Measurements from ENCODE around the gene SLC7A9. TPM values are rescaled to one million over a fixed set of nuclear protein-coding genes. Genes with fewer than 3 reads are reported as not detected.

SLC7A9 gene
- total and polyA plus RNA-seq, 2 experiments from 2014 or later = 0.19 TPM; not detected in 1

- H3K4me1 Mint-ChIP-seq = no peaks in the 10 kb centered on the region
- no peak overlapping the region; the same call in 1 of the 2 replicates for H3K27ac Mint-ChIP-seq
- Histone ChIP-seq H3K4me1 (ENCODE audit: insufficient read depth) (no peaks in the 10 kb centered on the region), H3K79me2 (replicated peaks; ENCODE audit: insufficient read depth) (no peaks in the 10 kb centered on the region), H3K4me2 (no peak overlapping the region), H3F3A (replicated peaks; ENCODE audit: low read depth) (no peaks in the 10 kb centered on the region), H4K20me1 (replicated peaks; ENCODE audit: insufficient read depth) (no peaks in the 10 kb centered on the region; the same call in 1 of the 2 replicates), H3K27ac (ENCODE audit: low read depth) (no peak overlapping the region), H3K9me2 (ENCODE audit: insufficient read depth) (no peaks in the 10 kb centered on the region), H3K27me3 (ENCODE audit: insufficient read depth) (no peaks in the 10 kb centered on the region), H2AFZ (no peak overlapping the region), H3K4me3 (no peak overlapping the region), H3K36me3 (ENCODE audit: insufficient read depth) (no peaks in the 10 kb centered on the region)
- no peak for DNase-seq (ENCODE audit: low spot score)
- ATAC-seq = no peak
- H3K9me3 Mint-ChIP-seq = no peaks in the 10 kb centered on the region
- TF ChIP-seq POLR2AphosphoS5 (IDR thresholded peaks at IDR 0.05; ENCODE audit: low read depth) = no peak
- TF ChIP-seq JUNB (IDR thresholded peaks at IDR 0.05; ENCODE audit: unreplicated experiment) = no peak
- no peak for TF ChIP-seq ZNF331 (CRISPR knock-in tag; IDR thresholded peaks at IDR 0.05; ENCODE audit: low read depth)
- TF ChIP-seq ZNF114 (CRISPR knock-in tag; IDR thresholded peaks at IDR 0.05) = no peak
- no peak for TF ChIP-seq ETS1 (IDR thresholded peaks at IDR 0.05)
- TF ChIP-seq EZH2 (IDR thresholded peaks at IDR 0.05; ENCODE audit: low read depth, unreplicated experiment) = no peak
- no peak for TF ChIP-seq EZH2phosphoT487 (IDR thresholded peaks at IDR 0.05; ENCODE audit: unreplicated experiment)
- no peak for TF ChIP-seq CTCF (conservative IDR thresholded peaks at IDR 0.05; ENCODE audit: low read depth in 2 of 2)
- TF ChIP-seq STAT1 (IDR thresholded peaks at IDR 0.05; ENCODE audit: unreplicated experiment) = no peak
- no peak for TF ChIP-seq CREB1 (CRISPR knock-in tag; IDR thresholded peaks at IDR 0.05; ENCODE audit: low read depth)
- TF ChIP-seq REST (IDR thresholded peaks at IDR 0.05; ENCODE audit: unreplicated experiment) = no peak
- TF ChIP-seq NANOG (IDR thresholded peaks at IDR 0.05; ENCODE audit: borderline replicate concordance) = no peak
- H3K4me3 Mint-ChIP-seq = no peak overlapping the region
- peaks cover 5% of the 10 kb centered on the region; the same call in 2 of the 3 replicates for H3K36me3 Mint-ChIP-seq (ENCODE audit: low read depth)
- H3K27me3 Mint-ChIP-seq (ENCODE audit: insufficient read depth, low read depth, poor library complexity) = no peaks in the 10 kb centered on the region
Observed at GRCh38 chr19:32909257-32909656, 39.7 kb upstream of the SLC7A9 start.

All from GM23338 (cell line).